Measurements from ENCODE around the gene TARS2. TPM values are rescaled to one million over a fixed set of nuclear protein-coding genes. Genes with fewer than 3 reads are reported as not detected.

TARS2 gene
- total and polyA plus RNA-seq, 4 donors, result 14.3 to 20.5 (median 14.8) TPM

- Histone ChIP-seq H3K27ac (ENCODE audit: low read depth in 1 of 2, low read length in 1 of 2) (peak within 1 kb of the TSS; percentile 80 to 84), H3K9ac (ENCODE audit: insufficient read depth in 1 of 2, low read length in 2 of 2) (peak within 1 kb of the TSS; percentile 11 to 63), H3K27me3 (ENCODE audit: control insufficient read depth in 3 of 3, insufficient read depth in 3 of 3, low read length in 2 of 3) (no peaks in the 10 kb centered on the region), H3K4me1 (ENCODE audit: control insufficient read depth in 5 of 5, insufficient read depth in 5 of 5, low read length in 5 of 5) (peaks cover 0 to 47% (median 9%) of the 10 kb centered on the region in 5 donors), H3K36me3 (ENCODE audit: control insufficient read depth in 4 of 4, insufficient read depth in 4 of 4, low read length in 4 of 4) (no peaks in the 10 kb centered on the region), H3K4me3 (peak within 1 kb of the TSS; percentile 33), H3K9me3 (ENCODE audit: control insufficient read depth in 4 of 4, insufficient read depth in 3 of 4, low read length in 3 of 4) (no peaks in the 10 kb centered on the region)
- WGBS, 2 donors, result 1% methylated on average over 66 to 91 of the region's 91 CpGs
- ATAC-seq (ENCODE audit: insufficient read depth, low FRiP score), result peak; percentile 48
- DNase-seq, result peak; percentile 72 to 85 (median 76)
- TF ChIP-seq CTCF (IDR thresholded peaks at IDR 0.05; ENCODE audit: control extremely low read depth, extremely low read depth), result no peak
These were observed 61.6 kb downstream of the TARS2 start, which contains the start of gene ADAMTSL4 for GRCh38 chr1:150548632-150549495. Gene ADAMTSL4, plus strand, starts transcription at chr1:150549408. Its CDS starts 2,881 bp downstream, at chr1:150552289.

- Histone ChIP-seq H3K36me3 (ENCODE audit: control insufficient read depth in 4 of 4, insufficient read depth in 4 of 4, low read length in 4 of 4) (peaks cover 0 to 3% (median 0%) of the 10 kb centered on the region in 4 donors), H3K9ac (ENCODE audit: insufficient read depth in 1 of 2, low read length in 2 of 2) (peak overlapping the region; percentile 11 to 19), H3K27ac (ENCODE audit: low read depth in 1 of 2, low read length in 1 of 2) (peak overlapping the region; percentile 72 to 74), H3K27me3 (ENCODE audit: control insufficient read depth in 3 of 3, insufficient read depth in 3 of 3, low read length in 2 of 3) (no peaks in the 10 kb centered on the region), H3K9me3 (ENCODE audit: control insufficient read depth in 4 of 4, insufficient read depth in 3 of 4, low read length in 3 of 4) (no peaks in the 10 kb centered on the region), H3K4me1 (ENCODE audit: control insufficient read depth in 5 of 5, insufficient read depth in 5 of 5, low read length in 5 of 5) (peaks cover 0 to 42% (median 5%) of the 10 kb centered on the region in 5 donors), H3K4me3 (peak overlapping the region; percentile 33)
- no peak for TF ChIP-seq CTCF (IDR thresholded peaks at IDR 0.05; ENCODE audit: control extremely low read depth, extremely low read depth)
- WGBS, 2 donors, result 18 to 28% methylated on average over 39 to 43 of the region's 43 CpGs
- no peak for ATAC-seq (ENCODE audit: insufficient read depth, low FRiP score)
- peak in 2 of 3 donors; percentile 27 to 37 for DNase-seq
These were observed 62.4 kb downstream of the TARS2 start for GRCh38 chr1:150549496-150550221.

GRCh38 chr1:150550222-150551050 lies 63.2 kb downstream of the TARS2 start:
- Histone ChIP-seq H3K4me1 (ENCODE audit: control insufficient read depth in 5 of 5, insufficient read depth in 5 of 5, low read length in 5 of 5) (peaks cover 0 to 41% (median 5%) of the 10 kb centered on the region in 5 donors), H3K9ac (ENCODE audit: insufficient read depth in 1 of 2, low read length in 2 of 2) (peak overlapping the region in 1 of 2 donors; percentile 67), H3K27ac (ENCODE audit: low read depth in 1 of 2, low read length in 1 of 2) (peak overlapping the region; percentile 0 to 80), H3K9me3 (ENCODE audit: control insufficient read depth in 4 of 4, insufficient read depth in 3 of 4, low read length in 3 of 4) (no peaks in the 10 kb centered on the region), H3K4me3 (no peak overlapping the region), H3K36me3 (ENCODE audit: control insufficient read depth in 4 of 4, insufficient read depth in 4 of 4, low read length in 4 of 4) (peaks cover 0 to 7% (median 1%) of the 10 kb centered on the region in 4 donors), H3K27me3 (ENCODE audit: control insufficient read depth in 3 of 3, insufficient read depth in 3 of 3, low read length in 2 of 3) (no peaks in the 10 kb centered on the region)
- ATAC-seq (ENCODE audit: insufficient read depth, low FRiP score) (no peak), DNase-seq (peak in 2 of 3 donors; percentile 49 to 65)
- WGBS, 2 donors, result 52 to 73% methylated on average over 22 of the region's 22 CpGs
- no peak for TF ChIP-seq CTCF (IDR thresholded peaks at IDR 0.05; ENCODE audit: control extremely low read depth, extremely low read depth)

Data from lung (tissue), 12 donors.